Daoy (cell line): Measurements from ENCODE around the gene NEDD8. TPM values are rescaled to one million over a fixed set of nuclear protein-coding genes. Genes with fewer than 3 reads are reported as not detected.

Experiments used
- DNase-seq: peaks from one replicate; pipeline ENCODE4 v3.0.0-alpha.2; 2015; ENCODE audit warnings: low read depth
- total RNA-seq: library from RNA; depleted of rRNA; stranded (reverse); fragments of >200 nt; shearing (Covaris generic); gene quantifications from 2 replicates; pipeline ENCODE4 v1.2.3, GENCODE V29; 2014; rRNA removed

The NEDD8 gene
- total RNA-seq, 1 experiment from 2014 or later, result 308 TPM

DNA sequence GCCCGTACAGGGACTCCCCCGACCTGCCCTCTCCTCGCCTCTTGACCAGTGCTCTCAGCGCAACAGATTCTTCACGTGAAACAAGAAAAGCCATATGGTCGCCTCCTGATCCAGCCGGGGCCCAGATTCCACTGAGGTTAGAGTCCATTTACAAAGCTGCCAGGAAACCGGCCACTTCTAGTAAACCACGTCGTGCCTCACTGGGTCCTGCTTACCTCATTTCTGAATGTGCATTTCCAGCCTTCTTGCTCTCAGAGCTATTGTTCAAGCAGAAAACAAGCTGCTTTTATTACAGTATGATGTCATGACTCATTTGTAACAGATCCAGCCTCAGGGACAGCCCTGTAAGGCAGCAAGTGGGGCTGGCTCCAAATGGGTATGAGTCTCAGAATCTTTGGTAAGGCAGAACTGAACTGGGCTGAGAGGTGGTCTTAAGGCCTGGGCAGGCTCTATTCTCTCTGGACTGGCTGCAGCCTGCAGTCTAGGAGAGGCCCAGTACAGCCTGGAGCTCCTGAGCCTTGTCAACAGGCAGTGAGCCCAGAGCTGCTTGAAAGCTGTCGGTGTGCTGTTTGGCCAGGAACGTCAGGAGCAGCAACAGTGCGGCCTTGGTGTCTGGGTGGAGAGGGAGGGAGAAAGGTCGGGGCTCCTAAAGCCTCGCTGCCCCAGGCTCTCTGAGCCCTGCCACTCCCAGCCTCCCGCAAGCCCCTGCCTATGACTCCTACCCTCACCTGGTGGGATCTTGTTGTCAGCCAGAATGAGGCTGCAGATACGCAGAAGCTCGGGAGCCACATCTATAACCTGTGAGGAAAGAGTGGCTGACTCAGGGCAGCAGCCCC lies 52.0 kb downstream of the NEDD8 start:
- DNase-seq, result no peak

DNA sequence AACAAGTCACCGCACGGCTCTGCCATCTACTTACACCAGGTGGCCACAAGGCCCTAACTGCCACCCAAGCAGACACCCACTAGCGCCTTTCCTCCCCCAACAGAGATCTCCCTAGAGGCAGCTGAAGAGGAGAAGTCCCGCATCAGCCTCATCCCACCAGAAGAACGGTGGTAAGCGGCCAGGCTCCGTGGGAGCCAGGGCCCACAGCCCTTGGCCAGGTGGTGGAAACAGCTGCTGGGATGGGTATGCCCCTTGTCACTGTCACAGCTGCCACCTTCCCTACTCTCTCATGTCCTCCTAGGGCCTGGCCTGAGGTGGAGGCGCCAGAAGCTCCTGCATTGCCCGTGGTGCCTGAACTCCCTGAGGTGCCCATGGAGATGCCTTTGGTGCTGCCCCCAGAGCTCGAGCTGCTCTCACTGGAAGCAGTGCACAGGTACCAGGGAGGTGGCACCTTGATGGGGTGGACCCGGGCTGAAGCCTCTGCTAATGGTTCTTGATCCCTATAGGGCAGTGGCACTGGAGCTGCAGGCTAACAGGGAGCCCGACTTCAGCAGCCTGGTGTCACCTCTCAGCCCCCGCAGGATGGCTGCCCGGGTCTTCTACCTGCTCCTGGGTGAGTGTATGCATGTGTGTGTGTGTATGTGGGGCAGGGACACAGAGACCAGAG lies 52.7 kb downstream of the NEDD8 start:
- DNase-seq, result no peak

GRCh38 chr14:24178399-24179178 lies 53.6 kb downstream of the NEDD8 start:
- no peak for DNase-seq

- DNase-seq, result no peak
Measured at GRCh38 chr14:24177891-24178290, 54.3 kb downstream of the NEDD8 start.

GRCh38 chr14:24177041-24177825 lies 54.9 kb downstream of the NEDD8 start:
- no peak for DNase-seq

DNA sequence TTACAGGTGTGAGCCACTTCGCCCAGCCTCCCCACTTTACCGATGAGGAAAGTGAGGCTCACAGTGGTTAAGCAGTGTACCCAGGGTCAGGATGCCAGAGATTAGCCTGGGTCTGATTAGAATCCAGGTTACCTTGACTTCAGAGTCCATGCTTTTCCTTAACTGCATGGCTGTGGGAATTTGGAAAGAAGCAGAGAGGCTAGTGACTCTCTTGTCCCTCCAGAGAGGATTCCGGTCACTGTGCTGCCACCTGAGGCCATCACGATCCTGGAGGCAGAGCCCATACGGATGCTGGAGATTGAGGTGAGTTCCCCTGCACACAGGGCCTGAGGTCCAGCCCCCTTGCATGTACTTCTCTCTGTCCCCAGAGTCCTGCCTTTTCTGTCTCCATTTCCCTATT lies 55.6 kb downstream of the NEDD8 start:
- DNase-seq, result no peak

GRCh38 chr14:24172871-24173281 lies 59.3 kb downstream of the NEDD8 start:
- DNase-seq, result no peak

DNA sequence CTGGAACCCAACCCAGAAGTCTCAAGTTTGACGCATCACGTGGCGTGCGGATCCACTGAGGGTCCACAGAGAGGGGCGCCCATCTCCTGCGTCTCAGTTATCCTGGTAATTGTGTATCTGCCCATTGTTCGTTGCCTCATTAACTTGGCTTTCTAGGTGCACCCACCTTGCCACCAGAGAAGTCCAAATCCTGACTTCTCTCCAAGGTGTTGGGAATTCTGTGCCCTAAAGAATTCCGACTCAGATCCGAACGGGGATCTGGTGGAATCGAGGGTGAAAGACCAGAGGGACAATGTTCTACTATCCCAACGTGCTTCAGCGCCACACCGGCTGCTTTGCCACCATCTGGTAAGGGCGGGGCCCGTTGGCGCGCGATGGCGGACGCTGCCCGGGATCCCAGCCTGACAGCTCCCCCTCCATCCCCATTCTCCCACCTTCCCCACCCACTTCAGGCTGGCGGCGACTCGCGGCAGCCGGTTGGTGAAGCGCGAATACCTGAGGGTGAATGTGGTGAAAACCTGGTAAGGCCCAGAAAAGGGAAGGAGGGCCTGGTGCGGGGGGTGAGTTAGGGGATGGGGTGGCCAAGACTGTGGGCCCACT lies 59.8 kb downstream of the NEDD8 start:
- no peak for DNase-seq

DNA sequence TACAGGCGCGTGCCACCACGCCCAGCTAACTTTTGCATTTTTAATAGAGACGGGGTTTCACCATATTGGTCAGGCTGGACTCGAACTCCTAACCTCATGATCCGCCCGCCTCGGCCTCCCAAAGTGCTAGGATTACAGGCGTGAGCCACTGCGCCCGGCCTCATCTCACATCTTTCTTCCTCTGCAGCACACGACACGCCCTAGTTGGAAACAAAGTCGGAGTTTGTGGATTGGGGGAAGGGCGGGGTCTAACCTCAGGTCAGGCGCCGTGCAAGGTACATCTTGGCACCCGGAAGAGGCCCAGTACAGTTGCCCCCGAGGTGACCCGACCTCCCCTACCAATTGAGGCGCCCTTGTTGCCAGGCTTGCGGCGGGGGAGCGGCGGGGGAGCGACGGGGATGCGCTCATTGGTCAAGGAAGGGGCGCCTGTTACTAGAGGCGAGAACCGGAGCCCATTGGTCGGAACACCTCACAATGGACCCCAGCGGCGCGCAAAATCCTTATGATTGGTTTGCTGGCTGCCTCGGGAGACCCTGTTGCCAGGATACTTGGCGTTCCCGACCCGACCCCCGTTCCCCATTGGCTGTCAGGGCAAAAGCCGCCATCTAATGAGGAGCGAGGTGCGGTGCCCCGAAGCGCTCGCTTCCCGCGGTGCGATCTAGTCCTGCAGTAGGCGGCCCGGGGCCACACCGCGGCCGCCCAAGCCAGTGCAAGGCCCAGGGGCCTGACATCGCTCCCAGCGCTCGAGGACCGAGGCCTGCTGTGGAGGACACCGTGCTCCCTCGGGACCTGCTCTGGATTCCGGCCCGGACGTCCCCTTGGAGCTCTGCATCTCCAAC lies 60.5 kb downstream of the NEDD8 start, which contains the start of gene REC8:
TSS of gene REC8 (plus strand) at position 659 of the 839 bp plus-strand sequence. CDS start 473 bp downstream, outside the sequence.
- DNase-seq, result no peak

DNA sequence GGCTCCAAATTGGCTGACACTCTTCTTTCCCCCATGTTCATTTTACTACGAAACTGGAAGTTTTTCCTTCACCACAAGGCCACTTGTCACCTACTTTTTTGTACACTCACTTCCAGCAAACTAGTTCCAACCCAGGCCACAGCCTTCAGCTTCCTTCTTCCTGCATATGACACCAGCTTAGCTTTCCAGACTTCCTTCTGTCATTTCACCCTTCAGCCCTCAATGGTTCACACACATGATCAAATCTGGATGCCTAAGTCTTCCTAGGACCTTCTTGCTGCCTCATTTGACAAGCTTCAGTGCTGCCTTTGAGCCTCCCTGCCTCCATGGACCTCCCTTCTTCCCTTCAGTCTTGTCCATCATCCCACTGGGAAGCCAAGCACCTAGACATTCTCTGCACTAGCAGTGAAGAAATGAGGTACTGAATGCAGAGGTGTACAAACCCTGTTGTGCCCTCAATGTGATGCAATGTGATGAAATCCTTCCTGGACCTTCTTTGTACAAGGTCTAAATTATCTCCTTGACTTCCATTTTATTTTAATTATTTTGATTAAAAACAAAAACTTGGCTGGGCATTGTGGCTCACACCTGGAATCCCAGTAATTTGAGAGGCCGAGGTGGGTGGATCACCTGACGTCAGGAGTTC lies 64.6 kb downstream of the NEDD8 start:
- DNase-seq, result no peak

Other genes with a start within 250 kb of the NEDD8 start
- 10.7 and 18.7 TPM in 2 replicates for gene DHRS4L2, start 243.4 kb downstream of the NEDD8 start, total RNA-seq
- under 0.01 TPM in 1 of 2 replicates, not detected in the other for gene CARMIL3, start 180.4 kb downstream of the NEDD8 start, total RNA-seq
- gene CPNE6, start 160.8 kb downstream of the NEDD8 start, total RNA-seq, result not detected in 2 replicates
- gene PCK2, start 138.1 kb downstream of the NEDD8 start, total RNA-seq, result 6.6 and 12.6 TPM in 2 replicates
- 68.9 and 75.2 TPM in 2 replicates for gene DCAF11, start 117.6 kb downstream of the NEDD8 start, total RNA-seq
- gene NRL, start 117.4 kb downstream of the NEDD8 start, total RNA-seq, result 3.1 and 5.9 TPM in 2 replicates
- gene FITM1, start 101.7 kb downstream of the NEDD8 start, total RNA-seq, result 2.7 TPM in 1 of 2 replicates, not detected in the other
- 191 and 208 TPM in 2 replicates for gene PSME1, start 96.2 kb downstream of the NEDD8 start, total RNA-seq
- gene EMC9, start 90.8 kb downstream of the NEDD8 start, total RNA-seq, result 25.4 and 46.5 TPM in 2 replicates
- 241 and 245 TPM in 2 replicates for gene PSME2, start 85.8 kb downstream of the NEDD8 start, total RNA-seq
- gene RNF31, start 84.9 kb downstream of the NEDD8 start, total RNA-seq, result 49.7 and 68.1 TPM in 2 replicates
- 7.9 and 25.5 TPM in 2 replicates for gene IRF9, start 71.1 kb downstream of the NEDD8 start, total RNA-seq
- not detected in 2 replicates for gene REC8, start 60.3 kb downstream of the NEDD8 start, total RNA-seq
- 165 and 275 TPM in 2 replicates for gene IPO4, start 43.6 kb downstream of the NEDD8 start, total RNA-seq
- 91.9 and 98.7 TPM in 2 replicates for gene TM9SF1, start 36.9 kb downstream of the NEDD8 start, total RNA-seq
- gene TSSK4, start 26.7 kb downstream of the NEDD8 start, total RNA-seq, result not detected in 2 replicates
- gene CHMP4A, start 18.9 kb downstream of the NEDD8 start, total RNA-seq, result 60.1 and 89.8 TPM in 2 replicates
- gene MDP1, start 16.3 kb downstream of the NEDD8 start, total RNA-seq, result 12.7 and 18.9 TPM in 2 replicates
- gene GMPR2, start 562 bp upstream of the NEDD8 start, total RNA-seq, result 83.3 and 112 TPM in 2 replicates
- 34.6 and 48.3 TPM in 2 replicates for gene TINF2, start 10.3 kb upstream of the NEDD8 start, total RNA-seq
- gene TGM1, start 30.8 kb upstream of the NEDD8 start, total RNA-seq, result 0.69 and 2.6 TPM in 2 replicates
- gene RABGGTA, start 39.2 kb upstream of the NEDD8 start, total RNA-seq, result 21.5 and 22.1 TPM in 2 replicates
- 1.7 and 4.9 TPM in 2 replicates for gene DHRS1, start 67.4 kb upstream of the NEDD8 start, total RNA-seq
- 15.8 and 17.1 TPM in 2 replicates for gene NOP9, start 67.5 kb upstream of the NEDD8 start, total RNA-seq
- 0.06 TPM in 1 of 2 replicates, not detected in the other for gene CIDEB, start 75.6 kb upstream of the NEDD8 start, total RNA-seq
- 6.9 and 16.7 TPM in 2 replicates for gene LTB4R2, start 77.8 kb upstream of the NEDD8 start, total RNA-seq
- 2.5 and 6.3 TPM in 2 replicates for gene LTB4R, start 79.1 kb upstream of the NEDD8 start, total RNA-seq
- gene ADCY4, start 102.7 kb upstream of the NEDD8 start, total RNA-seq, result 0.17 TPM in 1 of 2 replicates, not detected in the other
- not detected in 2 replicates for gene RIPK3, start 107.6 kb upstream of the NEDD8 start, total RNA-seq
- gene NFATC4, start 135.8 kb upstream of the NEDD8 start, total RNA-seq, result 14.5 and 28.8 TPM in 2 replicates
- gene NYNRIN, start 166.6 kb upstream of the NEDD8 start, total RNA-seq, result 0.33 and 0.57 TPM in 2 replicates
- gene CBLN3, start 197.3 kb upstream of the NEDD8 start, total RNA-seq, result not detected in 2 replicates
- 22.4 and 29.4 TPM in 2 replicates for gene KHNYN, start 197.6 kb upstream of the NEDD8 start, total RNA-seq
- gene SDR39U1, start 210.4 kb upstream of the NEDD8 start, total RNA-seq, result 9.3 and 10.0 TPM in 2 replicates